GM12878 (cell line): ENCODE results near the gene PRR11. TPM values are rescaled to one million over a fixed set of nuclear protein-coding genes. Genes with fewer than 3 reads are reported as not detected.
A peak's percentile ranks its signal among the peaks of the same experiment; 100 is the strongest.

Experiments used
- ATAC-seq: fragments of 200-7000 bp; cut with Tn5 transposase; 3 replicates; pipeline ENCODE4 v1.9.1; 2020; ENCODE audit warnings: mild to moderate bottlenecking, moderate library complexity
- BruUV-seq: library from RNA; stranded (reverse); fragments of 400-500 nt; replicated peaks from 2 replicates; lab custom pipeline; 2021; lab: Mats Ljungman, UMichigan
- CTCF ChIA-PET: fragments of 300-600 bp; sonication (Branson Sonifier 250); formaldehyde crosslinking; extraction: SDS; loops from one replicate; lab custom pipeline; 2021; ENCODE audit warnings: inconsistent platforms; lab: Yijun Ruan, JAX
- POLR2A ChIA-PET: fragments of 350-600 bp; formaldehyde crosslinking; extraction: SDS; loops from one replicate; lab custom pipeline; 2021; ENCODE audit warnings: inconsistent platforms; lab: Charles Lee
- RAD21 ChIA-PET: fragments of 300-600 bp; sonication (Branson Sonifier 250); formaldehyde crosslinking; loops from one replicate; lab custom pipeline; 2023; ENCODE audit warnings: antibody characterized with exemption; ENCODE audit not compliant: unreplicated experiment; lab: Charles Lee
- SMC1A ChIA-PET: fragments of 300-600 bp; sonication (Branson Sonifier 250); formaldehyde crosslinking; loops from one replicate; lab custom pipeline; 2023; ENCODE audit not compliant: unreplicated experiment, uncharacterized antibody; lab: Charles Lee
- DNase-seq: peaks from one replicate; pipeline ENCODE4 v3.0.0-alpha.2; 2011; ENCODE audit warnings: low read depth, low spot score
- FAIRE-seq: peaks from 3 replicates; lab custom pipeline; 2011; peaks lifted over from hg19 to GRCh38; lab: Jason Lieb, UNC
- H2AFZ ChIP-seq: 2 replicates; pipeline ENCODE4 v1.6.0; 2011; ENCODE audit warnings: low read depth, low read length, control low read depth; ENCODE audit not compliant: control insufficient read depth
- H3K27ac ChIP-seq: 2 replicates; pipeline ENCODE4 v1.5.1; 2011; ENCODE audit warnings: control low read depth; ENCODE audit not compliant: control insufficient read depth, insufficient read depth
- H3K27me3 ChIP-seq, 2 experiments: replicated peaks in 1 of 2; 2 replicates each; pipeline versions ENCODE4 v1.6.0 to v1.6.1; 2011; ENCODE audit warnings: low read length in 1 of 2; ENCODE audit not compliant: control insufficient read depth in 2 of 2, insufficient read depth in 2 of 2
- H3K36me3 ChIP-seq, 2 experiments: 2 replicates each; pipeline ENCODE4 v1.5.1; 2011; ENCODE audit warnings: low read length in 1 of 2; ENCODE audit not compliant: control insufficient read depth in 2 of 2, insufficient read depth in 2 of 2
- H3K4me1 ChIP-seq: 2 replicates; pipeline ENCODE4 v1.6.1; 2011; ENCODE audit warnings: mild to moderate bottlenecking, low read length, moderate library complexity, mixed read lengths; ENCODE audit not compliant: control insufficient read depth, insufficient read depth
- H3K4me2 ChIP-seq: 2 replicates; pipeline ENCODE4 v1.6.0; 2011; ENCODE audit warnings: control low read depth; ENCODE audit not compliant: control insufficient read depth, insufficient read depth
- H3K4me3 ChIP-seq: fragments of 200-600 bp; sonication (generic); 2 replicates; pipeline ENCODE4 v1.5.1; 2016
- H3K79me2 ChIP-seq: 2 replicates; pipeline ENCODE4 v1.6.0; 2011; ENCODE audit warnings: low read length; ENCODE audit not compliant: control insufficient read depth, insufficient read depth
- H3K9ac ChIP-seq: 2 replicates; pipeline ENCODE4 v1.8.0; 2011; ENCODE audit warnings: low read length, control low read depth, mixed read lengths; ENCODE audit not compliant: control insufficient read depth, insufficient read depth
- H3K9me3 ChIP-seq: replicated peaks from 3 replicates; pipeline ENCODE4 v1.5.1; 2011; ENCODE audit warnings: mild to moderate bottlenecking, low read length; ENCODE audit not compliant: control insufficient read depth, insufficient read depth
- H4K20me1 ChIP-seq: 2 replicates; pipeline ENCODE4 v1.6.0; 2011; ENCODE audit not compliant: control insufficient read depth, insufficient read depth
- BMI1 ChIP-seq: fragments of 450-650 bp; IDR thresholded peaks from 2 replicates; pipeline ENCODE4 v1.6.1; 2016; ENCODE audit warnings: mild to moderate bottlenecking, moderate library complexity, borderline replicate concordance
- ETV6 ChIP-seq, 2 experiments: fragments of 450-650 bp in 1 of 2; IDR thresholded peaks in 1 of 2; conservative IDR thresholded peaks in 1 of 2; 2 replicates each; pipeline ENCODE4 v1.6.1; 2014; ENCODE audit warnings: antibody characterized with exemption in 1 of 2, borderline replicate concordance in 1 of 2, low read depth in 1 of 2, mild to moderate bottlenecking in 1 of 2, moderate library complexity in 1 of 2
- GATAD2B ChIP-seq: fragments of 450-650 bp; conservative IDR thresholded peaks from 2 replicates; pipeline ENCODE4 v1.6.1; 2017; ENCODE audit warnings: low read depth, mild to moderate bottlenecking, moderate library complexity
- MXI1 ChIP-seq: fragments of 150-350 bp; IDR thresholded peaks from 2 replicates; pipeline ENCODE4 v1.6.1; 2011; ENCODE audit warnings: low read depth, mild to moderate bottlenecking, inconsistent platforms, low read length, improper control_type of control experiment
- NFIC ChIP-seq: IDR thresholded peaks from 2 replicates; pipeline ENCODE4 v1.6.1; 2012; ENCODE audit warnings: low read depth, mild to moderate bottlenecking, inconsistent platforms, low read length, moderate library complexity
- NFXL1 ChIP-seq: fragments of 450-650 bp; IDR thresholded peaks from 2 replicates; pipeline ENCODE4 v1.6.1; 2017; ENCODE audit warnings: antibody characterized with exemption, mild to moderate bottlenecking, borderline replicate concordance
- NFYA ChIP-seq: IDR thresholded peaks from 2 replicates; pipeline ENCODE4 v1.6.1; 2011; ENCODE audit warnings: low read depth, mild to moderate bottlenecking, low read length, improper control_type of control experiment, borderline replicate concordance
- PAX8 ChIP-seq: fragments of 450-650 bp; IDR thresholded peaks from 2 replicates; pipeline ENCODE4 v1.6.1; 2017; ENCODE audit warnings: mild to moderate bottlenecking, moderate library complexity
- ZNF207 ChIP-seq: fragments of 450-650 bp; IDR thresholded peaks from 2 replicates; pipeline ENCODE4 v1.6.1; 2014; ENCODE audit warnings: antibody characterized with exemption, mild to moderate bottlenecking, borderline replicate concordance
- ZNF217 ChIP-seq: fragments of 450-650 bp; IDR thresholded peaks from 2 replicates; pipeline ENCODE4 v1.6.1; 2017; ENCODE audit warnings: antibody characterized with exemption, mild to moderate bottlenecking
- WGBS: methylation state at CpG from one replicate; pipeline ENCODE4 v1.1.6; 2016; ENCODE audit warnings: low lambda C conversion rate; ENCODE audit not compliant: insufficient replicate concordance, insufficient coverage; ENCODE audit errors: missing lambda C conversion rate; 5-methylcytosine and 5-hydroxymethylcytosine counted together
- in situ Hi-C: fragments of 300-500 bp; cut with MboI; formaldehyde crosslinking; loops from 9 replicates; pipeline ENCODE4 v1.14.3; 2018; ENCODE audit warnings: mixed read lengths
- intact Hi-C: fragments of 100-400 bp; cut with micrococcal nuclease; formaldehyde crosslinking; loops from one replicate; pipeline ENCODE4 v1.14.2; 2022; ENCODE audit not compliant: unreplicated experiment
- polyA plus RNA-seq, 11 experiments: library from polyadenylated mRNA; depleted of rRNA in 4 of 11; unstranded in 6 of 11; stranded (reverse) in 5 of 11; fragments of >200 nt; fragmentation: Nextera tagmentation in 4 of 11; fragmentation: Illumina TruSeq in 1 of 11; extraction: Ambion mirVana in 4 of 11; extraction: Trizol in 1 of 11; gene quantifications; 1 replicate in 1 of 11; 2 replicates in 10 of 11; pipeline versions ENCODE4 v1.2.1 to v1.2.3, GENCODE V29; 2011 to 2016; ENCODE audit warnings: inconsistent platforms in 2 of 11, missing spikeins in 2 of 11, low read depth in 1 of 11
- total RNA-seq, 4 experiments: library from RNA; depleted of rRNA in 3 of 4; stranded (reverse); fragments of >200 nt in 3 of 4; fragmentation: Illumina TruSeq in 1 of 4; extraction: Trizol in 1 of 4; gene quantifications; 2 replicates each; pipeline versions ENCODE4 v1.2.1 to v1.2.3, GENCODE V29; 2013 to 2021
- TF ChIP-seq, protein P1 (sequence below): IDR thresholded peaks from 2 replicates; pipeline ENCODE4 v1.6.1; 2012; ENCODE audit warnings: low read length, inconsistent platforms

PRR11 gene
- total and polyA plus RNA-seq, 10 of the 15 experiments (the other 5 are each of a cell fraction or from before 2014, with no cell fraction given), result 20.8 to 97.0 (median 48.3) TPM

DNA sequence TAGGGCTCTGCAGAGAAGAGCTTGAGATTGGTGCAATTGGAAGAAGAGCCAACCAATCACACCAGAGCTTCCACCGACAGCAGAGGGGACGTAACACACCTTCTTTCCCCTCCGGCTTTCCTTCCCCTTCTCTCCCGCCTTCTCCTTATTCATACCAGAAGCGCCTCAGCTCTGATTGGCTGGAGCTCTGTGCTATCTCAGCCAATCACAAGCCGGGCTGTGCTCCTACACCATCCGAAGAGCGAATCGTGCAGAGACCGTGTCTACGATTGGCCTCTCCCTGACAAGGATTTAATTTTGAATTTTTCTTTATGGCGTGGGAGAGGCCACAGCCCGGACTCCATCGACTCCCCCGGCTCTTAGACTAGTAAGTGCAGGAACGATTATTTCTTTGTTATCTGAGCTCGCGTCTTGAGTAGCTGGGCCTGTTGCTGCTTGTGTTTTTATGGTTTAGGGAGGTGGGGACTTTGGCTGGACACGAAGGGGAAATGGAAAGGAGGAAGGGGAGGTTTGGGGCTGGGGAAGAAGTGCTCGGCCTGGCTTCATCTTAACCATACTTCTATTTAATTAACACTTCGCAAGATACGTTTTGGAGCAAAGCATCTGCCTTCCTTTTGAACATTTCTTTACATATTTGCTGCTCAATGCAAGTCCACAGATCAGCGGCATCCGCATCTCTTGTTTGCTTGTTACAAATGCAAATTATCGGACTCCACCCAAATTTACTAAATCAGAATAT lies at the start of gene PRR11 (continued):
- TF ChIP-seq BMI1 (no peak), PAX8 (no peak), NFYA (no peak), ZNF207 (no peak), NFIC (no peak; the same call in 1 of the 2 replicates), MXI1 (peak; percentile 99)
- TF ChIP-seq, protein P1, sequence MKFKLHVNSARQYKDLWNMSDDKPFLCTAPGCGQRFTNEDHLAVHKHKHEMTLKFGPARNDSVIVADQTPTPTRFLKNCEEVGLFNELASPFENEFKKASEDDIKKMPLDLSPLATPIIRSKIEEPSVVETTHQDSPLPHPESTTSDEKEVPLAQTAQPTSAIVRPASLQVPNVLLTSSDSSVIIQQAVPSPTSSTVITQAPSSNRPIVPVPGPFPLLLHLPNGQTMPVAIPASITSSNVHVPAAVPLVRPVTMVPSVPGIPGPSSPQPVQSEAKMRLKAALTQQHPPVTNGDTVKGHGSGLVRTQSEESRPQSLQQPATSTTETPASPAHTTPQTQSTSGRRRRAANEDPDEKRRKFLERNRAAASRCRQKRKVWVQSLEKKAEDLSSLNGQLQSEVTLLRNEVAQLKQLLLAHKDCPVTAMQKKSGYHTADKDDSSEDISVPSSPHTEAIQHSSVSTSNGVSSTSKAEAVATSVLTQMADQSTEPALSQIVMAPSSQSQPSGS, result no peak
- TF ChIP-seq, all 136 proteins: peak for 24

DNA sequence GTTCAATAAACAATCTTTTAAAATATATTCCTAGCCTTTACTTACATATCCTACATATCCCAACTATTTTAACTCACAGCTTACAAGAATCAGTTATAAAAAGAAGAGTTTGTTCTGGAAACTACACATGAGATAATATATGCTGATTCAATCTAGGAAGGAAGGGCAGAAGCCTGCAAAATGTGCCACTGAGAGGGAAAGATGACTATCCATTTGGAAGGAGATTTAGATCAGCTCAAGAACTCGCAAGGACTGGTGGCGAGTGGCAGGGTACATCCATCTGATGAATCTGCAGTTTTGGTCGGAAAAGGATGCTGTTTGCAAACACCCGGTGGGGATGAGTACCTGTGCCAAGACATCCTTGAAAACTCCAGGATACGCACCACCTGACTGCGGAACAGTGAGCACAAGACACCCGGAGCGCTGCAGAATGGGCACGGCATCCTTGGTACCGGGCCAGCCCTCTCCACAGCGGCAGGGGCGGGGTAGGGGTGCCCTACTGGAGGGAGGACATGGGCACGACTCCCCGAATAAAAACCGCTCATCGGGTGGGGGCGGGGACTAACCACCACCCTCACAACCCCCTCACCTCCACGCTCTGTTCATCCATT lies 49.6 kb upstream of the PRR11 start:
- Histone ChIP-seq H2AFZ (peak overlapping the region; percentile 49), H4K20me1 (no peaks in the 10 kb centered on the region), H3K9ac (peak overlapping the region; percentile 74), H3K4me3 (peak overlapping the region; percentile 90), H3K36me3 (no peaks in the 10 kb centered on the region; a peak in 2 of 4 replicates), H3K4me2 (peak overlapping the region; percentile 77), H3K9me3 (no peaks in the 10 kb centered on the region), H3K79me2 (peaks cover 40% of the 10 kb centered on the region), H3K27me3 (no peaks in the 10 kb centered on the region), H3K4me1 (peaks cover 4% of the 10 kb centered on the region; the same call in 1 of the 2 replicates), H3K27ac (peak overlapping the region; percentile 77)
- ChIA-PET POLR2A (interaction anchor here (1.0 to 2.1 kb wide), 5 partner anchors 12 to 51 kb away, joined by 5 to 8 read pairs (median 5); partner anchors contain the start of genes PRR11 and SKA2), CTCF (interaction anchor here (0.9 to 1.6 kb wide), 5 partner anchors 11 to 56 kb away, joined by 3 to 5 read pairs (median 5); partner anchors contain the start of gene SKA2), SMC1A (interaction anchor here (1.0 to 1.8 kb wide), 5 partner anchors 11 to 51 kb away, joined by 3 to 7 read pairs (median 3); partner anchors contain the start of genes PRR11 and SKA2), RAD21 (interaction anchor here (1.0 to 3.6 kb wide), 5 partner anchors 11 to 105 kb away, joined by 3 to 11 read pairs (median 3); partner anchors contain the start of genes PRR11 and SKA2)
- FAIRE-seq (no peak), ATAC-seq (peak; percentile 62), DNase-seq (no peak)
- 0% methylated on average over 18 of the region's 18 CpGs for WGBS
- no TSS peak for BruUV-seq
- no peak for TF ChIP-seq ZNF217
- TF ChIP-seq NFXL1, result peak; percentile 60; the same call in 1 of the 2 replicates
- TF ChIP-seq GATAD2B, result no peak
- peak in 1 of 2 experiments; percentile 32; a peak in 1 of 4 replicates for TF ChIP-seq ETV6 (conservative IDR thresholded peaks at IDR 0.05 in 1 of 2, IDR thresholded peaks at IDR 0.05 in 1 of 2; ENCODE audit: borderline replicate concordance in 1 of 2, low read depth in 1 of 2)
- intact Hi-C loops (loop anchor here (2.0 kb wide), 1 partner anchor 49 kb away; the partner anchor contains the start of genes PRR11 and SKA2), in situ Hi-C loops (no loop called here)
